ENCODE measurements around the gene AK8.

The AK8 gene

GRCh38 chr9:132887181-132888120 lies 9.4 kb upstream of the AK8 start:
- DNase-seq = no peak

DNA sequence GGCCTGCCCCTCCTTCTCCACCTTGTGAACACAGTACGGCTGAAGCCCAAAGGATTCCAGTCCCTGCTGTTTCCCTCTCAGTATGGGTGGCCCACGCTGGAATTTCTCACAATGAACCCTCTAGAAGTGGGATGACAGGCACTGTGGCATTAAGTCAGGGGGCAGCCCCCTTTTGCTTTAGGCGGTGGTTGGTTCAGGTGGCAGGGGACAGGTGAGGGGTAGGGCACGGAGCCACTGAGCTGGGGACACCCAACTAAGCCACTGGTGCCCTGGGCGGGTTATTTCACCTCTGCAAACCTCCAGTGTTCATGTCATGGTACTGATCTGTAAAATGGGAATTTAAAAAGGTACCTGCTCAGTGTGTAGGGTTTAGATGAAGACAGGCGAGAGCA lies 8.2 kb upstream of the AK8 start:
- DNase-seq = no peak

GRCh38 chr9:132885720-132886333 lies 7.7 kb upstream of the AK8 start:
- DNase-seq = no peak

GRCh38 chr9:132883349-132884294 lies 5.5 kb upstream of the AK8 start:
- DNase-seq = no peak

GRCh38 chr9:132882616-132883015 lies 4.5 kb upstream of the AK8 start:
- DNase-seq = no peak

GRCh38 chr9:132881826-132882225 lies 3.7 kb upstream of the AK8 start:
- no peak for DNase-seq

DNA sequence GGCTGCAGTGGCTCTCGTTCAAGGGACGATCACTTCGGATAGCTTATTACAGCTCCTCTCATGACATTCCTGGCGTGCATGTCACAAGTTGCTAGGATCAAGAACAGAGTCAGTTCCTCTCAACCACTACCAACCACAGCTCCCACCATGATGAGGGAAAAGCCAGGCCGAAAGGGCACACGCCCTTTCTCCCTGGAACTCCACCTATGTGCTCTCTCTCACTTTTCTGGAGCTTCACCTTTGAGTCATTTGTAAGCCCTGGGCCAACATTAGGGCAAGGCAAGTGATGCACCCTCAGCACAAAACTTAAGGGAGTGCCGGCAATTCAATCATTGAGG lies 2.2 kb upstream of the AK8 start:
- DNase-seq = no peak

DNA sequence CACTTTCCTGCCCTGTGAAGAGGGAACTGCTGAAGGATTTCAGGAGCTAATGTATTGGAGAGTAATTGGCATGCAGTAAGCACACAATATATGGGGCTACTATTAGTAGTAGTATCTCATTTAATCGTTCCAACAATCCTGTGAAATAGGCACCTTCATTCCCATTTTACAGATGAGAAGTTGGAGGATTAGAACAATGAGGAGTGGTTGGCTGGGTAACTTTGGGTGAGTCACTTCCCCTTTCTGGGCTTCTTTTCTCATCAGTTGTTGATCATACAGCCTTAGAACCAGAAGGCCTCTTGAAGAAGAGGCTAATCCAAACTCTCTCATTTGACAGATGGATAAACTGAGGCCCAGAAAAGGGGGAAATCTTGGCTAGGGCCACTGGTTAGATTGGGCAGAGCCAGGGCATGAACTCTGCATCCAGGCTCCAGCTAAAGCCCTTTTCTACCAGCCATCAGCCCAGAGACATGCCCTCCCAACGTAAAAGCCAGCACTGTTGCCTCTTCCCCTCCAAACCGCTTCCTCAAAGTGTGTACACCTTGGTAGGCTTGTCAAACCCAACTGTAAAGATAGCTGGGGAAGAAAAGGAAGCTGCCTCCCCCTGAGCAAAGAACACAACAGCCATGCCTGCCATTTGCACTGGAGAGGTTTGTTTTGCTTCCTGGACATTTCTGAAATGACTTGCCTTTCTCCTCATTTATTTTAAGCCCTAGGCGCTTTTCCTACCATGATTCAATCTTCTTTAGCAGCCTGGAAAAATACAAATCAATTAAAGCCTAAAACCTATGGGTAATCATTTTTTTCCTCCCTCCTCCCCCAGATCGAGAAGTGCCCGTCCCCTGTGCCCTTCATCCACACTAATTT lies 1.6 kb upstream of the AK8 start:
- DNase-seq = no peak

DNA sequence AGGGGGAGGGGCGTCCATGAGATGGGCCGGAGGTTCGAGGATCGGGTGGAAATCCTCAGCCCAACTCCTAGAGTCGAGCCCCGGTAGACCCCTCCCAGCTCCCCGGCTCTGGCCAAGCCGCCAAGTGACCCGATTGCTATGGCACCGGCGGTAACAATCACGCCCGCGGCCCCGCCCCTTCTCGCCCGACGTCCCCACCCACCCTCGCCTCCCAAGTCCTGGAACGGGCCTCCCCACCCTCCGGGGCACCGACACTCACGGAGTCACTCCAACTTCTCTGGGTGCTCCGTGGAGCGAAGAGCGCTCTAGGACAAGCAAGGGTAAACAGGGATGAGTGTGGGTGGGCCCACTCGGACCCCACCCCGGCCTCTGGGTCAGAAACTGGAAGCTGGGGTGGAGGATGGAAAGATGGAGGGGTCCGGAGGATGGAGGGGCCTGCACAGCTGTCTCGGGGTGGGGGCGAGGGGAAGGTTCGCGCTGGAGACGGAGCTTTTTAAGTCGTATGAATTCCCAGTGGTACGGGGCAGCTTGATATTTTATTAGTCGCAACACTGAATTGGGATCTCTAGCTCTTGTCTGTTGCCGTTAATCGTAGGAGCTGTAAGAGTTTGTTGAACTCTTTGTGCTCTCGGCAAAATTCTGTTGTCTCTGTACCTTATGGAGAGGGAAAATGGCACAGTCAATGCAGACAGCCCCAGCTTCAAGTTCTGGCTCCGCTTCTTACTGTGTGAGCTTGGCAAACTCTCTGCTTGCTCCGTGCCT lies 792 bp upstream of the AK8 start, which contains the start of gene SPACA9:
Gene SPACA9 (plus strand): TSS at position 204 of the 762 bp plus-strand sequence. CDS start 5,050 bp downstream, outside the sequence.
- peak; percentile 67 for DNase-seq

- DNase-seq = no peak
Measured at GRCh38 chr9:132877458-132877823, 643 bp downstream of the AK8 start.

DNA sequence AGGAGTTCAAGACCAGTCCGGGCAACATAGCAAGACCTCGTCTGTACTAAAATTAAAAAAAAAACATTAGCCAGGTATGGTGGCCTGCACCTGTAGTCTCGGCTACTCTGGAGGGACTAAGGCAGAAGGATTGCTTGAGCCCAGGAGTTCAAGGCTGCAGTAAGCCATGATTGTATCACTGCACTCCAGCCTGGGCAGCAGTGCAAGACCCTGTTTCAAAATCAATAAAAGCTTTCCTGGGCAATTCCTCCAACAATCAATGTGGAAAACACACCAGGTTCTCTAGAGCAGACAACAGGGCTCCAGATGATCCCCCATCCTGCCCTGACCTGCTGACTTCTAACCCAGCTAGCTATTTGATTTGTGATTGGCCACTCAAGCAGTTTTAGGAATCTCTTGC lies 1.2 kb downstream of the AK8 start:
- DNase-seq = no peak

DNA sequence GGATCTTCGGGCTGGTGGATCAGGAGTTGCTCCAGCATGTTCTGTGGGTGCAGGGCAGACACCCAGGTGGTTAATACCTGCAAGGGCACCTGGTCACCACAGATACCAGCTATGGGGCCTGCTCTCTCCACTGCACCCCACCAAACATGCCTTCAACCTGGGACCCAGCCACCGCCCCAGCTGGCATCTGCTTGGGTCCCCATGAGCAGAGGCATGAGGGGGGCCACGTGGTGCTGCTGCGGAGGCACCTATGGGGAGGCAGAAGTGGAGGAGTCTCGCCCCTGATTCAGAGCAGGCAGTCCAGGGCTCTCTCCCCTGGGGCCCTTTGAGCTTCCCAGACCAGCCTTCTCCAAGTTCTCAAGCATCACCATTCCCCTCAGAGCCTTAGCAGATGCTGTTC lies 2.9 kb downstream of the AK8 start:
- no peak for DNase-seq

DNA sequence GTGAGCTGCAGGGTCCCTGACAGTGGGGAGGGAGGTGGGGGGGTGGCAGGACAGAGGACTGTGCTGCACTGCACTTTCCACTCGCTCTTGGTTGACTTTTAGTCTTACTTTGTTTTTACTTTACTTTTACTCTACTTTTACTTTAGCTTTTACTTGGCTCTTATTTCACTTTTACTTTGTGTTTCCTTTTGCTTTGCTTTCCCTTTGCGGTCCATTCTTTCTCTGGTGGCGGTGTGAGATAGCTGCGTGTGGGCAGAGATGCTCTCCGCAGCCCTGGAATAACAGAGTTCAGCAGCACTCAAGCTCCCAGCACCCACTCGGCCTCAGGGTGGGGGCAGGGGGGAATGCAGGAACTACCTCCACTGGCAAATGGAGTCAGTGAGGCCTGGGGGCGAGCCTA lies 4.7 kb downstream of the AK8 start:
- DNase-seq = no peak

GRCh38 chr9:132869266-132869665 lies 8.8 kb downstream of the AK8 start:
- DNase-seq = no peak

- DNase-seq = no peak
Measured at GRCh38 chr9:132866898-132867297, 11.2 kb downstream of the AK8 start.

DNA sequence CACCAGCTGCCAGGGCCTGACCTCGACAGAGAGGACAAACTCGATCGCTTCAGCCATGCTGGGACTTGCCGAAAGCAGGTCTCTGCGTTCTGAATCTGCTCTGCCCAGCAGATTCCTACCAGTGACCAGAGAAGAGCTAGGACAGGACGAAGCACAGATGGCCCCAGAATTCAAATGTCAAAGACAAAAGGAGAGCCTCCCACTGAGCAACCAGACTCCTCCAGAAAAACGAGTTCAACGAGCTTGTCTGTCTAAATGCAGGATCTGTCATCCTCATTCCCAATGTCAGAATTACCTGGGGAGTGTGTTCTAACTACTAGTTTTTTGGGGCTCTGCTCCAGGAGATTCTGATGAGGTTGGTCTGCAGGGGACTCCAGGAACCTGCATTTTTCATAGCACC lies 13.4 kb downstream of the AK8 start:
- DNase-seq = no peak

- no peak for DNase-seq
Measured at GRCh38 chr9:132864277-132864676, 13.8 kb downstream of the AK8 start.

DNA sequence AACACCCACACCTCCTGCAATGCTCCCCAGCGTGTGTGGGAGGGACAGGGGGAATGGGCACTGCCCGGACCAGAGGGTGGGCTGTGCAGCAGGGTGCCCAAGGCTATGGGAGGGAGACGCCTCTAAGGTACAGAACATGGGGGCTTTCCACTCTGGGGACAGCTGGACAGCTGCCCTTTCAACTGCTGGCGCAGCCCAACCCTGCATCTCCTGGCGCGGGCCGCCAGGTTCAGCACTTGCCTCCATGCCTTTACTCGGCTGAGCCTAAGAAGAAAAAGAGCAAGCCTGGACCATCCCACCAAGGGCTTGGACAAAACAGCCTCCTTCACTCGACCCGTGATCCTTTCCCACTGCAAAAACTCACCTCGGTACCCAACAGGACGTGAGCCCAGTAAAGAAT lies 15.0 kb downstream of the AK8 start:
- no peak for DNase-seq

DNA sequence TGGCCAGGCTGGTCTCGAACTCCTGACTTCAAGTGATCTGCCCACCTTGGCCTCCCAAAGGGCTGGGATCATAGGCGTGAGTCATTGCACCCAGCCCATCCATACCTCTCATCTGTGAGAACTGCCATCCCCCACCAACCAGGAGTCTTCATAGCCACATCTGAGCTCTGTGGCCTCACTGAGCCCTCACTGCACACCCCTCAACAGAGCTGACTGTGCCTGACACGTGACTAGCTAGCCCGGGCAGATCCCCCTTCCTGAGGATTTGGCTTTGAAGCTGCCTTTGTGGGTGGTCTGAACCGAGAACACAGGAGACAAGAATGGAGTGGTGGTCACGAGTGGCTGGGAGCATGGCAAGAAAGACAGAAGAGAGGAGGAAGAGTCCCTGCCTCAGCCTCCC lies 15.6 kb downstream of the AK8 start:
- DNase-seq = no peak

DNA sequence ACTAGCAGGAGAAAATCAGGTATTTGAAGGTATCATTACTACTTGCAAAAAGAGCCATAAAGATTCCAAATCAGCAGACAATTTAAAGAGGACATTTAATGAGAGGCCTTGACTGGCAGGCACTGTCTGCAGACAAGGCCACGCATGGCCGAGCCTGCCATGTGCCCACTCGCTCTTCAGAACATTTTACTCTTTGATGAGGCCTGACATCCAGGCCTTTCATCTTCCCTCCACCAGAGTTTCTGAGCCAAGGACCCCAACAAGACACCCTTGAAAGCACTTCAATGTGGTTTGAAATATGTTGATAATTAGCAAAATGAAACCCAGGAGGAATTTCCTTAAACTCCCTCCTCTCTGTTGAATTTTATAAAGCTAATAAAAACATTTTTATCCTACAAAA lies 16.4 kb downstream of the AK8 start:
- no peak for DNase-seq

DNA sequence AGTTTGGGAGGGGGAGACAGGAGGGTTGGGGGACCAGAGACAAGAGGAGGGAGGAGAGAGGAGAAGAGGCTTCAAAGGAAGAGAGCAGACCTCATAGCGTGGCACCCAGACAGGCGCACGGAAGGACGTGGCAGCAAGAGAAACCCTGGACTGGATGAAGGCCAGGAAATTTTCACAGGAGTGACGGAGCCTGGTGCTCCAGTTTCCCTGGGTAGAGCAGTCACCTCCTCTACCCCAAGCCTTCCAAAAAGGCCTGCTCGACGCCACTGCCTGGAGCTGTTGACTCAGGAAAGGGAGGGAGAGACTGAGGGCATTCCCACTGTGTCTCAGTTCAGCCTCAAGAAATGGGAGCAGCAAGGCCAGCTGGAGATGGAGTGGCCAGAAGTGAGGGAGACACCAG lies 19.3 kb downstream of the AK8 start:
- no peak for DNase-seq

Measured in 8988T (cell line).